IMR-90 (cell line): ENCODE results near the gene PLS1. TPM values are rescaled to one million over a fixed set of nuclear protein-coding genes. Genes with fewer than 3 reads are reported as not detected.
"Not testable (repeated sequence)": the region's sequence is repeated elsewhere in the genome, so short reads cannot be mapped to it uniquely, and the experiment has no call there.

Experiments used
- ATAC-seq: fragments of 200-7000 bp; cut with Tn5 transposase; 2 replicates; pipeline ENCODE4 v1.9.1; 2020; ENCODE audit warnings: low read depth, mild to moderate bottlenecking, moderate library complexity
- BruUV-seq: library from RNA; stranded (reverse); fragments of 400-500 nt; replicated peaks from 2 replicates; lab custom pipeline; 2021; lab: Mats Ljungman, UMichigan
- CTCF ChIA-PET: fragments of 300-600 bp; formaldehyde crosslinking; extraction: SDS; loops from one replicate; lab custom pipeline; 2021; ENCODE audit warnings: antibody characterized with exemption; lab: Yijun Ruan, JAX
- POLR2A ChIA-PET: fragments of 300-600 bp; sonication (Branson Sonifier 250); formaldehyde crosslinking; loops from one replicate; lab custom pipeline; 2022; ENCODE audit warnings: antibody characterized with exemption; ENCODE audit not compliant: unreplicated experiment; lab: Charles Lee
- DNase-seq: peaks from one replicate; pipeline ENCODE4 v3.0.0; 2013
- H2AFZ ChIP-seq: replicated peaks from 2 replicates; pipeline ENCODE3; 2013; ENCODE audit warnings: low read length, mild to moderate bottlenecking; ENCODE audit not compliant: poor library complexity
- H2AK5ac ChIP-seq: 2 replicates; pipeline ENCODE4 v1.6.1; 2013; ENCODE audit warnings: low read depth, low read length, inconsistent platforms
- H2AK9ac ChIP-seq: replicated peaks from 2 replicates; pipeline ENCODE3; 2013; ENCODE audit warnings: mild to moderate bottlenecking, low read depth, low read length, moderate library complexity; ENCODE audit not compliant: poor library complexity
- H2BK120ac ChIP-seq: 2 replicates; pipeline ENCODE4 v1.6.1; 2013; ENCODE audit warnings: low read depth, low read length, inconsistent platforms
- H2BK15ac ChIP-seq: 3 replicates; pipeline ENCODE4 v1.6.1; 2013; ENCODE audit warnings: low read depth, low read length, inconsistent platforms
- H2BK20ac ChIP-seq: 2 replicates; pipeline ENCODE4 v1.6.1; 2013; ENCODE audit warnings: low read depth, mild to moderate bottlenecking, inconsistent platforms, low read length, moderate library complexity
- H2BK5ac ChIP-seq: 2 replicates; pipeline ENCODE4 v1.6.1; 2013; ENCODE audit warnings: mild to moderate bottlenecking, low read depth, low read length, inconsistent platforms; ENCODE audit not compliant: poor library complexity, severe bottlenecking
- H3K14ac ChIP-seq: replicated peaks from 2 replicates; pipeline ENCODE4 v1.6.1; 2013; ENCODE audit warnings: low read depth, low read length, inconsistent platforms
- H3K18ac ChIP-seq: 2 replicates; pipeline ENCODE4 v1.6.1; 2013; ENCODE audit warnings: low read depth, low read length, control low read depth
- H3K23ac ChIP-seq: 2 replicates; pipeline ENCODE4 v1.6.1; 2013; ENCODE audit warnings: low read depth, low read length, inconsistent platforms
- H3K27ac ChIP-seq: 2 replicates; pipeline ENCODE4 v1.5.1; 2013; ENCODE audit warnings: mild to moderate bottlenecking, control low read depth, low read length; ENCODE audit not compliant: insufficient read depth
- H3K27me3 ChIP-seq: 2 replicates; pipeline ENCODE4 v1.6.1; 2013; ENCODE audit warnings: low read length; ENCODE audit not compliant: control insufficient read depth, insufficient read depth
- H3K36me3 ChIP-seq: 2 replicates; pipeline ENCODE4 v1.6.1; 2013; ENCODE audit warnings: low read length, mixed read lengths; ENCODE audit not compliant: control insufficient read depth, insufficient read depth
- H3K4ac ChIP-seq: 2 replicates; pipeline ENCODE4 v1.6.1; 2013; ENCODE audit warnings: low read depth, low read length, inconsistent platforms
- H3K4me1 ChIP-seq: 2 replicates; pipeline ENCODE4 v1.6.1; 2013; ENCODE audit warnings: low read length, mixed read lengths; ENCODE audit not compliant: control insufficient read depth, insufficient read depth
- H3K4me2 ChIP-seq: 2 replicates; pipeline ENCODE4 v1.6.1; 2013; ENCODE audit warnings: low read depth, mild to moderate bottlenecking, control low read depth, low read length, moderate library complexity
- H3K4me3 ChIP-seq: 2 replicates; pipeline ENCODE4 v1.5.1; 2013; ENCODE audit warnings: low read depth, mild to moderate bottlenecking, control low read depth, low read length, moderate library complexity; ENCODE audit not compliant: insufficient read depth
- H3K56ac ChIP-seq: 2 replicates; pipeline ENCODE4 v1.6.1; 2013; ENCODE audit warnings: low read length, inconsistent platforms; ENCODE audit not compliant: insufficient read depth; ENCODE audit errors: extremely low read depth
- H3K79me1 ChIP-seq, 2 experiments: 2 replicates each; pipeline ENCODE4 v1.6.1; 2013; ENCODE audit warnings: low read length in 2 of 2, inconsistent platforms in 1 of 2, low read depth in 1 of 2
- H3K9ac ChIP-seq: 2 replicates; pipeline ENCODE4 v1.6.1; 2013; ENCODE audit warnings: low read depth, low read length, control low read depth
- H3K9me1 ChIP-seq: 2 replicates; pipeline ENCODE4 v1.6.1; 2013; ENCODE audit warnings: low read length, inconsistent platforms; ENCODE audit not compliant: insufficient read depth
- H3K9me3 ChIP-seq: 2 replicates; pipeline ENCODE4 v1.6.1; 2013; ENCODE audit warnings: low read length; ENCODE audit not compliant: control insufficient read depth, insufficient read depth
- H4K20me1 ChIP-seq: 2 replicates; pipeline ENCODE4 v1.6.1; 2013; ENCODE audit warnings: low read length, inconsistent platforms; ENCODE audit not compliant: insufficient read depth
- H4K5ac ChIP-seq: 2 replicates; pipeline ENCODE4 v1.6.1; 2013; ENCODE audit warnings: mild to moderate bottlenecking, low read depth, low read length, control low read depth
- H4K8ac ChIP-seq, 2 experiments: 2 replicates each; pipeline ENCODE4 v1.6.1; 2013; ENCODE audit warnings: low read depth in 2 of 2, low read length in 2 of 2, control low read depth in 1 of 2, inconsistent platforms in 1 of 2
- H4K91ac ChIP-seq: 2 replicates; pipeline ENCODE4 v1.6.1; 2013; ENCODE audit warnings: low read depth, low read length, inconsistent platforms; ENCODE audit not compliant: insufficient read depth
- WGBS, 2 experiments: methylation state at CpG; one replicate each; pipeline versions ENCODE4 v1.1.5 to v1.1.7; 2013; ENCODE audit warnings: missing lambda C conversion rate in 2 of 2; ENCODE audit not compliant: insufficient read length in 1 of 2; ENCODE audit errors: extremely low coverage in 2 of 2; 5-methylcytosine and 5-hydroxymethylcytosine counted together
- dilution Hi-C: fragments of 300-500 bp; cut with HindIII; formaldehyde crosslinking; loops from one replicate; pipeline ENCODE4 v1.14.3; 2018; ENCODE audit warnings: low sequenced_read_pairs; ENCODE audit not compliant: unreplicated experiment
- in situ Hi-C: fragments of 300-500 bp; cut with MboI; formaldehyde crosslinking; loops from 3 replicates; pipeline ENCODE4 v1.14.3; 2019; ENCODE audit warnings: low sequenced_read_pairs, inconsistent platforms, mixed read lengths
- intact Hi-C: fragments of 100-400 bp; cut with micrococcal nuclease; formaldehyde crosslinking; loops from 2 replicates; pipeline ENCODE4 v1.10.0; 2022
- polyA plus RNA-seq, 3 experiments: library from polyadenylated mRNA; depleted of rRNA; stranded (reverse); fragments of >200 nt; gene quantifications; 2 replicates each; pipeline ENCODE4 v1.2.3, GENCODE V29; 2012; ENCODE audit warnings: low replicate concordance in 1 of 3
- total RNA-seq: library from RNA; depleted of rRNA; stranded (reverse); fragments of >200 nt; gene quantifications from 2 replicates; pipeline ENCODE4 v1.2.3, GENCODE V29; 2012

The PLS1 gene
- total and polyA plus RNA-seq, 2 of the 4 experiments (the other 2 are of a cell fraction), result 0.29 to 0.90 TPM

- H3K27me3 ChIP-seq, H2BK15ac ChIP-seq, H3K27ac ChIP-seq, in situ Hi-C loops, H3K79me1 ChIP-seq, H4K8ac ChIP-seq, H4K5ac ChIP-seq, H3K9me3 ChIP-seq, H3K36me3 ChIP-seq, H3K9me1 ChIP-seq, H2AK5ac ChIP-seq, H3K4ac ChIP-seq, H3K9ac ChIP-seq, H2AK9ac ChIP-seq, H2BK20ac ChIP-seq, H3K18ac ChIP-seq, H4K20me1 ChIP-seq, H2BK5ac ChIP-seq, dilution Hi-C loops, H3K4me1 ChIP-seq, H2AFZ ChIP-seq, H3K4me3 ChIP-seq, POLR2A ChIA-PET, BruUV-seq, DNase-seq, intact Hi-C loops, H4K91ac ChIP-seq, H3K14ac ChIP-seq, H3K4me2 ChIP-seq, H3K23ac ChIP-seq, H2BK120ac ChIP-seq, ATAC-seq, H3K56ac ChIP-seq: not testable (repeated sequence)
- no CpG with 5 or more reads among the region's 4 CpGs for whole genome bisulfite sequencing, 2 experiments
- CTCF ChIA-PET, result interaction anchor here (0.5 kb wide), 1 partner anchor 67 kb away, joined by 3 read pairs; no protein-coding TSS in a partner anchor
Measured at GRCh38 chr3:142752605-142753004, 156.4 kb downstream of the PLS1 start.
